ENCODE results near the gene HINFP. TPM values are rescaled to one million over a fixed set of nuclear protein-coding genes. Genes with fewer than 3 reads are reported as not detected.

Gene HINFP
- total and polyA plus RNA-seq, 2 of the 8 experiments (the other 6 are each of a cell fraction or from before 2014, with no cell fraction given): 35.0 to 37.3 TPM

DNA sequence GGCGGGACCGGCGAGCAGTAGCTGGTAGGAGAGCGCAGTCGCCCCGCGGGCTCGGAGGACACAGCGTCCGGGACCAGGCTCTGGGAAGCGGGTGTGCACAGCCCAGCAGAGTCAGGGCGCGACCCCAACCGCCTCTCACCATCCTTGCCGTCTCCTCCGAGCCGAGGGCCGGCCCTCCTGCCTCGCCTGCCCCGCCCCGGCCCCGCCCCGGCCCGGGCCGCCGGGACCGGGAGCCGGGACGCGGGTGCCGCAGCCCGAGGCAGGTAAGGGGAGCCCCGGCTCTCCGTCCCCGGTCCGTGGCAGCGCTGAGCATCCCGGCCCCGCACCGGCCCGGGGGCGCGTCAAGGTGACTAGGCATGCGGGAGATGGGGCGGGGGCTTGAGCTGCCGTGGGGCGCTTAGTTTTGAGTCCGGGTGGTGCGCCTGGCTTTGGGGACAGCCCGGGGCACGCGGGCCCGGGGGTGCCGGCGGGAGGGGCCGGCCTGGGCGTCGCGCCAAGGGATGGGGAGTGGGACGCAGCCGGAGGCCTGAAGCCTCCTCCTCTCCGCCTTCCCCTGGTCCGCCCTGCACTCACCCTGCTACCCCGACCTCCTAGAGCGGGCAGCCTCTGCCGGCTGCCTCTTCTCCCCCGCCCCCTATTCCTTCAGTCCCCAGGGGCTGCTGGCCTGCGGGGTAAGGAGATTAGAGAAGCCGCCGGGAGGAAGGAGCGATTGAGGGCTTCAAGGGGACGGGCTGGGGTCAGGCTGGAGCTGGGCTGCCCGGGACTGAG lies 27.8 kb downstream of the HINFP start, which contains the start of gene ABCG4 (continued):
- peak; percentile 45 for TF ChIP-seq EZH2 (IDR thresholded peaks at IDR 0.05; ENCODE audit: low read depth, low read length, severe bottlenecking)
- no peak for TF ChIP-seq TAF7 (optimal IDR thresholded peaks at IDR 0.05; ENCODE audit: borderline replicate concordance, low read depth, low read length)
- no peak for TF ChIP-seq SIRT6 (IDR thresholded peaks at IDR 0.05; ENCODE audit: low read length)
- TF ChIP-seq, protein P1, sequence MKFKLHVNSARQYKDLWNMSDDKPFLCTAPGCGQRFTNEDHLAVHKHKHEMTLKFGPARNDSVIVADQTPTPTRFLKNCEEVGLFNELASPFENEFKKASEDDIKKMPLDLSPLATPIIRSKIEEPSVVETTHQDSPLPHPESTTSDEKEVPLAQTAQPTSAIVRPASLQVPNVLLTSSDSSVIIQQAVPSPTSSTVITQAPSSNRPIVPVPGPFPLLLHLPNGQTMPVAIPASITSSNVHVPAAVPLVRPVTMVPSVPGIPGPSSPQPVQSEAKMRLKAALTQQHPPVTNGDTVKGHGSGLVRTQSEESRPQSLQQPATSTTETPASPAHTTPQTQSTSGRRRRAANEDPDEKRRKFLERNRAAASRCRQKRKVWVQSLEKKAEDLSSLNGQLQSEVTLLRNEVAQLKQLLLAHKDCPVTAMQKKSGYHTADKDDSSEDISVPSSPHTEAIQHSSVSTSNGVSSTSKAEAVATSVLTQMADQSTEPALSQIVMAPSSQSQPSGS (IDR thresholded peaks at IDR 0.05; ENCODE audit: low read length): no peak
- no peak for TF ChIP-seq KDM1A (IDR thresholded peaks at IDR 0.05; ENCODE audit: borderline replicate concordance, low read length)
- TF ChIP-seq SAP30 (IDR thresholded peaks at IDR 0.05; ENCODE audit: insufficient read depth, insufficient replicate concordance, low read length): peak; percentile 36
- TF ChIP-seq KDM4A (IDR thresholded peaks at IDR 0.05; ENCODE audit: low read depth, low read length, severe bottlenecking): peak; percentile 53
- TF ChIP-seq CTBP2 (IDR thresholded peaks at IDR 0.05; ENCODE audit: borderline replicate concordance, insufficient read depth, insufficient read length, low read length): no peak
- TF ChIP-seq GABPA (IDR thresholded peaks at IDR 0.05; ENCODE audit: borderline replicate concordance, insufficient read depth, low read length): no peak

Measured in H1 (cell line).